ENCODE results near the gene PDE3A.

PDE3A gene

DNA sequence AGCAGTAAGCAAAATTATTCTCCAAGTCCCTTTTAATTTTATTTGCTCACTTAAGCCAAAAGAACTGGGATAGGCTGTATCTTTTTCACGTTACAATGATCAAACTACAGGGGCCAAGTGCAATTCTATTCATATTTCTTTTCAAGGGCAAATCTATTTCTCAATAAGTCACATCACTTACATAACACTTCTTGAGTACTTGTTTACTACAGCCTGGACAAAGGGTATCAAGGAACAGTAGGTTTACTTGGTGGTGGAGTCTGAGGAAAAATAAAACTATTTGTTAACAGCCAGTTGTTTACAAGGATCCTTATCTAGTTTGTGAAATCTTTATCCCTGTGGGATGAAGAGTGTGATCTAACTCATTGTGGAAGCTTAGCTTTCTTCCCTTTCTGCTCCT, 72.1 kb downstream of the PDE3A start:
- DNase-seq (ENCODE audit: low spot score) = no peak
- in situ Hi-C loops (cut with MboI; ENCODE audit: low pct_unique_long_range_greater_than_20kb, low sequenced_read_pairs, unreplicated experiment) = no loop called here
- TF ChIP-seq, protein P1, sequence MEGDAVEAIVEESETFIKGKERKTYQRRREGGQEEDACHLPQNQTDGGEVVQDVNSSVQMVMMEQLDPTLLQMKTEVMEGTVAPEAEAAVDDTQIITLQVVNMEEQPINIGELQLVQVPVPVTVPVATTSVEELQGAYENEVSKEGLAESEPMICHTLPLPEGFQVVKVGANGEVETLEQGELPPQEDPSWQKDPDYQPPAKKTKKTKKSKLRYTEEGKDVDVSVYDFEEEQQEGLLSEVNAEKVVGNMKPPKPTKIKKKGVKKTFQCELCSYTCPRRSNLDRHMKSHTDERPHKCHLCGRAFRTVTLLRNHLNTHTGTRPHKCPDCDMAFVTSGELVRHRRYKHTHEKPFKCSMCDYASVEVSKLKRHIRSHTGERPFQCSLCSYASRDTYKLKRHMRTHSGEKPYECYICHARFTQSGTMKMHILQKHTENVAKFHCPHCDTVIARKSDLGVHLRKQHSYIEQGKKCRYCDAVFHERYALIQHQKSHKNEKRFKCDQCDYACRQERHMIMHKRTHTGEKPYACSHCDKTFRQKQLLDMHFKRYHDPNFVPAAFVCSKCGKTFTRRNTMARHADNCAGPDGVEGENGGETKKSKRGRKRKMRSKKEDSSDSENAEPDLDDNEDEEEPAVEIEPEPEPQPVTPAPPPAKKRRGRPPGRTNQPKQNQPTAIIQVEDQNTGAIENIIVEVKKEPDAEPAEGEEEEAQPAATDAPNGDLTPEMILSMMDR (IDR thresholded peaks at IDR 0.05; ENCODE audit: extremely low read depth, insufficient read depth, missing control alignments) = no peak

DNA sequence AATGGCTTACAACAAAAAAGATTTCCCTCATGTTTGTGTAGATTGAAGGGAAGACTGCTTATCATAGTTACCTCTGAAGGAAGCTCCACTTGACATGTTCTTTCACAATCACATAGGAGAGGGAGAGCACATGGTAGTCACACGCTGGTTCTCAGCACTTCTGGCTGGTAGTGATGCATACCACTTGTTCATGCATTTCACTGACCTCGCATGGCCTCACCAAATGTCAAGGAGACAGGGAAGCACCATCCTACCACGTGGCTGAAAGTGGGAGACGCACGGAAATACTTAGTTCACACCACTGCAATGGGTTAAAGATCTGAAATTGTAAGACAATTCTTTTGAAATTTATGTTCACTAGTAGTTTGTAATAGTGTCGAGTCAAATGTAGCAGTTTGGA, 74.0 kb downstream of the PDE3A start:
- DNase-seq (ENCODE audit: low spot score) = no peak
- in situ Hi-C loops (cut with MboI; ENCODE audit: low pct_unique_long_range_greater_than_20kb, low sequenced_read_pairs, unreplicated experiment) = no loop called here
- TF ChIP-seq, protein P1 (IDR thresholded peaks at IDR 0.05; ENCODE audit: extremely low read depth, insufficient read depth, missing control alignments) = no peak

DNA sequence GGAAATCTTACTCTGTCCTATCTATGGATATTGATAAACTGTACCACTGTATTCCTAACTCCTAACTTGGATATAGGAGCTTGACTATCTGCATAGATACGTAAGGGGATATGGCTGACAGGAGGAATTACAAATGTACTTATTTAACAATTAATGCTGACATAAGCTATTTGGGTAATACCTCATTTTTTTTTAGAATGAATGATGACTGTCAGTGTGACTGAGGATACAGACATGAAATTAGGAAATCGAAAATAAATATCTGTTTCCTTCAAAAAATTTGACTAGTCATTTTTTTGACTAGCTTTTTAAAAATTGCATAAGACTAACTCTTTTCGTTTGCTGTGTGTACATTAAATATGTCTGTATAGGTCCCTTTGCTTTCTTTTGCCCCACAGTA, 74.9 kb downstream of the PDE3A start:
- in situ Hi-C loops (cut with MboI; ENCODE audit: low pct_unique_long_range_greater_than_20kb, low sequenced_read_pairs, unreplicated experiment) = no loop called here
- DNase-seq (ENCODE audit: low spot score) = no peak
- TF ChIP-seq, protein P1 (IDR thresholded peaks at IDR 0.05; ENCODE audit: extremely low read depth, insufficient read depth, missing control alignments) = no peak

DNA sequence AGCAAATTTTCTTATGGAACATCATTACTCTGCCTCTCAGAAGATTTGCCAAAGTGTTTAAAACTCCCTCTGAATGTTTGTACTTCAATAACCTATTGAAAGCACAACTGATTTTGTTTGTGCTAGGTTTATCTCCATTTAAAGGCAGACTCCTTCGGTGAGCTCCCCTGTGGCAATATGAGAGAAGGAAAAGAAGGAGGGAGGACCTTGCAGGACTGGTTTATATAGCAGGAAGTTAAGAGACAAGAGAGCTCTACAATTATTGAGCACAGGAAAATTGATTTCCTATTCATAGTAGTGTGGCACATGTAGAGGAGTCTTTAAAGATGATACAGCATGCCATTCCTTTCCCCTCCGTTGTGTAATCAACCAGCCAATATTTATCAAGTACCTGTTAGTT, 75.5 kb downstream of the PDE3A start:
- TF ChIP-seq, protein P1 (IDR thresholded peaks at IDR 0.05; ENCODE audit: extremely low read depth, insufficient read depth, missing control alignments) = no peak
- no peak for DNase-seq (ENCODE audit: low spot score)
- in situ Hi-C loops (cut with MboI; ENCODE audit: low pct_unique_long_range_greater_than_20kb, low sequenced_read_pairs, unreplicated experiment) = no loop called here

DNA sequence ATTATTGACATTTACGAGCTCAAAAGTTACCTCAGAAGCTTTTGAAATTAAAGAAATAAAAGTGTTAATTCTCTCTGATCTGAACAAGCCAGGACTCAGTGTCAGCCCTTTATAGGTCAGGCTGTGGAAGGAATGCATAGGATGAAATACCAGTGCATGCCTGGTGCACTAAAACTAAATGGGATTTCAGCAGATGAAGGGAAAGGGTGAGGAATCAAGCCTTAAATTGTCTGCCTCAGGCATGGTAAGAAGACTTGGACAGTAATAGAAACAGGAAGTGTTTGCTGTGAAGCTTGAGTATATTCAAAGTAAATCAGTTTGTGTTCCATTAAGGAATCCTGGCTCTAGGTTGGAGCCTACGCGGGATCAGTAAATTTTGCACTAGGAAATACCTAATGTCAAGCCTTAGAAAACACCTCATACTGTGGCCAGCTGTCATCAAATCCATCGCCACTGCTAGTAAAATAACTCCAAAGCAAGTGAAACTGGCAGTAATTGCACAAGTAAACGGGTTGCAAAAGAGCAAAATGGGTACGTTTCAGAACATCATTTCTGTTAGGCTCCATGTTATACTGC, 76.3 kb downstream of the PDE3A start:
- DNase-seq (ENCODE audit: low spot score) = no peak
- in situ Hi-C loops (cut with MboI; ENCODE audit: low pct_unique_long_range_greater_than_20kb, low sequenced_read_pairs, unreplicated experiment) = no loop called here
- TF ChIP-seq, protein P1 (IDR thresholded peaks at IDR 0.05; ENCODE audit: extremely low read depth, insufficient read depth, missing control alignments) = no peak

DNA sequence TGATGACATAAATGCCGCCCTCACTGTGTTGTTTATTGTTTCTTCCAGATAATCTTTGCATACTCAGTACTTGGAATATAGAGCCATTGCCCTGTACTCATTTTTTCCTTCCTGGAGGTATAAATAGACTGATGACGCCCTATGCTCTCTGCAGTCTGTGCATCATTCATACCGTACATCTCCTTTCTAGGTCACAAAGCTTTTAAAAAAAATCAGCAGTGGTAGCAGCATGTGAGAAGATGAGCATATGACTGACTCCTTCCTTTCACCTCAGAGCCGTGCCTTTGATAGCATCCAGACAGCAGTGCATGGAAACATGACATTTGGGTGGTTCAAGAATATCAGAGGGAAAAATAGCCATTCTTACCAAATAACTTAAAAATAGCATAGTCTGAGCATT, 77.3 kb downstream of the PDE3A start:
- no peak for DNase-seq (ENCODE audit: low spot score)
- TF ChIP-seq, protein P1 (IDR thresholded peaks at IDR 0.05; ENCODE audit: extremely low read depth, insufficient read depth, missing control alignments) = no peak
- in situ Hi-C loops (cut with MboI; ENCODE audit: low pct_unique_long_range_greater_than_20kb, low sequenced_read_pairs, unreplicated experiment) = no loop called here

DNA sequence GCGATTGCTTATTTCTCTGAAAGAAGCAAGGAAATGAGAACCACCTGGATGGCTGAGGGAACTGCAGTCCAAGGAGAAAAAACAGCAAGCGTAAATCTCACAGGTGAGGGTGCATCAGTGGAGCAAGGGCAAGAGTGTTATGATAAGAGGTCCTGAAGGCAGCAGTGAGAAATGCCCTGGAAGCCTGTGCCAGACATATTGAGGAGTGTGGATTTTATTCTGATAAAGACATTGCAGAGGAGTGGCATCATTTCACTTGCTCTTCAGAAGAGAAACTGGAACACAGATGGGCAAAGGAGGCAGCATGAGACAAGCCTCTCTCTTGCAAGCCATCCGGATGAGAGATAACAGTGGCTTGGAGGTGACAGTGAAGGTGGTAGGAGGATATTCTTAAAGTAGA, 78.5 kb downstream of the PDE3A start:
- DNase-seq (ENCODE audit: low spot score) = no peak
- in situ Hi-C loops (cut with MboI; ENCODE audit: low pct_unique_long_range_greater_than_20kb, low sequenced_read_pairs, unreplicated experiment) = no loop called here
- TF ChIP-seq, protein P1 (IDR thresholded peaks at IDR 0.05; ENCODE audit: extremely low read depth, insufficient read depth, missing control alignments) = no peak
